B cell (primary cell): ENCODE measurements around the gene LDB3. TPM values are rescaled to one million over a fixed set of nuclear protein-coding genes. Genes with fewer than 3 reads are reported as not detected.

Experiments used
- ATAC-seq: fragments of 200-7000 bp; cut with Tn5 transposase; one replicate; pipeline ENCODE4 v1.10.0; 2021; ENCODE audit warnings: low read depth, mild to moderate bottlenecking, moderate number of reproducible peaks, moderate library complexity
- CTCF ChIA-PET: fragments of 350-600 bp; sonication (Branson Sonifier 250); formaldehyde crosslinking; loops from one replicate; lab custom pipeline; 2021; ENCODE audit warnings: antibody characterized with exemption, inconsistent platforms; lab: Charles Lee
- POLR2A ChIA-PET: fragments of 350-600 bp; sonication (Branson Sonifier 250); formaldehyde crosslinking; loops from one replicate; lab custom pipeline; 2021; ENCODE audit warnings: antibody characterized with exemption; lab: Charles Lee
- DNase-seq: peaks from one replicate; pipeline ENCODE4 v3.0.0; 2013
- H2AFZ ChIP-seq: 2 replicates; pipeline ENCODE4 v1.6.1; 2012; ENCODE audit warnings: mild to moderate bottlenecking, low read depth, low read length; ENCODE audit not compliant: insufficient read depth, poor library complexity, severe bottlenecking
- H3K27ac ChIP-seq, 2 donors: 1 replicate in 1 of 2; 2 replicates in 1 of 2; pipeline ENCODE4 v1.5.1; 2012 to 2013; ENCODE audit warnings: low read length in 2 of 2, mild to moderate bottlenecking in 2 of 2, moderate library complexity in 1 of 2
- H3K27me3 ChIP-seq, 4 experiments: fragments of 200-600 bp in 1 of 4; sonication (generic) in 1 of 4; replicated peaks in 1 of 4; 1 replicate in 2 of 4; 2 replicates in 2 of 4; pipeline versions ENCODE4 v1.6.1 to v1.7.0; 2013 to 2016; ENCODE audit warnings: low read length in 3 of 4, mild to moderate bottlenecking in 2 of 4, mixed read lengths in 1 of 4, moderate library complexity in 1 of 4; ENCODE audit not compliant: insufficient read depth in 4 of 4, control insufficient read depth in 3 of 4; ENCODE audit errors: control extremely low read depth in 1 of 4
- H3K36me3 ChIP-seq, 2 experiments: replicated peaks in 1 of 2; 1 replicate in 1 of 2; 2 replicates in 1 of 2; pipeline versions ENCODE4 v1.6.1 to v1.7.1; 2013; ENCODE audit warnings: low read length in 1 of 2; ENCODE audit not compliant: insufficient read depth in 2 of 2, control insufficient read depth in 1 of 2; ENCODE audit errors: control extremely low read depth in 1 of 2, extremely low read depth in 1 of 2
- H3K4me1 ChIP-seq, 2 donors: fragments of 200-600 bp in 1 of 2; sonication (generic) in 1 of 2; 1 replicate in 1 of 2; 2 replicates in 1 of 2; pipeline versions ENCODE4 v1.5.1 to v1.6.1; 2013 to 2017; ENCODE audit warnings: low read length in 2 of 2; ENCODE audit not compliant: control insufficient read depth in 2 of 2, insufficient read depth in 2 of 2
- H3K4me2 ChIP-seq: replicated peaks from 2 replicates; pipeline ENCODE3; 2012; ENCODE audit warnings: mild to moderate bottlenecking, low read depth, low read length; ENCODE audit not compliant: poor library complexity, severe bottlenecking
- H3K4me3 ChIP-seq, 5 experiments: fragments of 200-600 bp in 1 of 5; sonication (generic) in 1 of 5; 1 replicate in 3 of 5; 2 replicates in 2 of 5; pipeline versions ENCODE4 v1.5.1 to v1.7.0; 2011 to 2016; ENCODE audit warnings: low read length in 4 of 5, mild to moderate bottlenecking in 4 of 5, low read depth in 2 of 5, control low read depth in 1 of 5, moderate library complexity in 1 of 5; ENCODE audit not compliant: insufficient read depth in 1 of 5; ENCODE audit errors: control extremely low read depth in 1 of 5, extremely low read depth in 1 of 5
- H3K79me2 ChIP-seq: fragments of 200-600 bp; sonication (generic); one replicate; pipeline ENCODE4 v1.6.0; 2016; ENCODE audit warnings: low read length; ENCODE audit not compliant: control insufficient read depth, insufficient read depth
- H3K9ac ChIP-seq: fragments of 200-600 bp; sonication (generic); 2 replicates; pipeline ENCODE4 v1.6.1; 2017; ENCODE audit warnings: mild to moderate bottlenecking, low read length, moderate library complexity
- H3K9me3 ChIP-seq, 3 donors: one replicate each; pipeline versions ENCODE4 v1.6.1 to v1.7.1; 2013; ENCODE audit warnings: low read length in 2 of 3; ENCODE audit not compliant: control insufficient read depth in 2 of 3, insufficient read depth in 1 of 3; ENCODE audit errors: control extremely low read depth in 1 of 3
- H4K20me1 ChIP-seq: 2 replicates; pipeline ENCODE4 v1.6.0; 2012; ENCODE audit warnings: mild to moderate bottlenecking, low read length; ENCODE audit not compliant: insufficient read depth, control insufficient read depth, poor library complexity, severe bottlenecking
- H3K27ac Mint-ChIP-seq: one replicate; pipeline ENCODE4 v1.8.0; 2021; ENCODE audit warnings: mixed read lengths
- H3K27me3 Mint-ChIP-seq: one replicate; pipeline ENCODE4 v1.8.0; 2021; ENCODE audit warnings: mixed read lengths
- H3K4me1 Mint-ChIP-seq: one replicate; pipeline ENCODE4 v1.8.0; 2021; ENCODE audit warnings: mixed read lengths
- H3K4me3 Mint-ChIP-seq: one replicate; pipeline ENCODE4 v1.8.0; 2021; ENCODE audit warnings: mixed read lengths
- H3K9me3 Mint-ChIP-seq: one replicate; pipeline ENCODE4 v1.8.0; 2022; ENCODE audit warnings: mixed read lengths; ENCODE audit not compliant: insufficient read depth
- CTCF ChIP-seq: fragments of 200-600 bp; IDR thresholded peaks from one replicate; pipeline ENCODE4 v1.8.0; 2022; ENCODE audit warnings: antibody characterized with exemption, mild to moderate bottlenecking
- EZH2 ChIP-seq: IDR thresholded peaks from 2 replicates; pipeline ENCODE4 v1.6.1; 2012; ENCODE audit warnings: borderline replicate concordance, low read depth, mild to moderate bottlenecking, moderate library complexity, low read length; ENCODE audit not compliant: insufficient read depth, poor library complexity, severe bottlenecking
- WGBS: methylation state at CpG from one replicate; pipeline ENCODE4 v1.1.5; 2013; ENCODE audit warnings: missing lambda C conversion rate; ENCODE audit not compliant: insufficient coverage; 5-methylcytosine and 5-hydroxymethylcytosine counted together
- intact Hi-C: fragments of 100-400 bp; cut with micrococcal nuclease; formaldehyde crosslinking; loops from one replicate; pipeline ENCODE4 v1.10.0; 2022
- polyA plus RNA-seq: library from polyadenylated mRNA; depleted of rRNA; stranded (reverse); fragments of >200 nt; gene quantifications from 2 replicates; pipeline ENCODE4 v1.2.3, GENCODE V29; 2012
- total RNA-seq, 2 donors: library from RNA; stranded (reverse); fragments of 120-200 nt in 1 of 2; gene quantifications; 1 replicate in 1 of 2; 2 replicates in 1 of 2; pipeline versions ENCODE4 v1.2.3 to v1.2.4, GENCODE V29; 2013 to 2022

The LDB3 gene
- total and polyA plus RNA-seq, 2 donors (not counting 1 experiment from before 2014, with no cell fraction given) = 0.01 to 0.07 TPM

GRCh38 chr10:86677374-86677773, 9.1 kb downstream of the LDB3 start:
- TF ChIP-seq EZH2 (no peak), CTCF (no peak)
- DNase-seq = no peak
- CTCF ChIA-PET = no interaction called here
- ATAC-seq = no peak
- Mint-ChIP-seq H3K27me3 (peaks cover 6% of the 10 kb centered on the region), H3K9me3 (no peaks in the 10 kb centered on the region), H3K27ac (no peak overlapping the region), H3K4me3 (no peak overlapping the region), H3K4me1 (peaks cover 7% of the 10 kb centered on the region)
- H2AFZ ChIP-seq = no peak overlapping the region
- H3K9me3 ChIP-seq = peaks cover 0 to 3% (median 0%) of the 10 kb centered on the region in 3 donors
- no peak overlapping the region for H3K9ac ChIP-seq
- intact Hi-C loops = no loop called here
- peaks cover 0 to 6% of the 10 kb centered on the region in 2 donors for H3K4me1 ChIP-seq
- H3K4me3 ChIP-seq = no peak overlapping the region
- no peaks in the 10 kb centered on the region for H3K36me3 ChIP-seq
- no peaks in the 10 kb centered on the region for H4K20me1 ChIP-seq
- no peaks in the 10 kb centered on the region for H3K79me2 ChIP-seq
- no peak overlapping the region for H3K4me2 ChIP-seq
- POLR2A ChIA-PET = no interaction called here
- H3K27ac ChIP-seq = no peak overlapping the region
- H3K27me3 ChIP-seq = peaks cover 0 to 3% (median 1%) of the 10 kb centered on the region in 4 experiments
- WGBS = 89% methylated on average over 6 of the region's 6 CpGs

- Histone ChIP-seq H3K4me2 (no peak overlapping the region), H3K4me3 (no peak overlapping the region), H3K9me3 (peaks cover 0 to 3% (median 0%) of the 10 kb centered on the region in 3 donors), H3K9ac (no peak overlapping the region), H3K36me3 (no peaks in the 10 kb centered on the region), H3K79me2 (no peaks in the 10 kb centered on the region), H4K20me1 (no peaks in the 10 kb centered on the region), H2AFZ (no peak overlapping the region), H3K27me3 (peaks cover 0 to 2% (median 0%) of the 10 kb centered on the region in 4 experiments), H3K27ac (no peak overlapping the region), H3K4me1 (peaks cover 0 to 6% of the 10 kb centered on the region in 2 donors)
- WGBS = 57% methylated on average over 13 of the region's 13 CpGs
- TF ChIP-seq CTCF (no peak), EZH2 (no peak)
- peaks cover 10% of the 10 kb centered on the region for H3K27me3 Mint-ChIP-seq
- no peak for DNase-seq
- POLR2A ChIA-PET = no interaction called here
- intact Hi-C loops = no loop called here
- ATAC-seq = no peak
- CTCF ChIA-PET = no interaction called here
- H3K27ac Mint-ChIP-seq = no peak overlapping the region
- H3K9me3 Mint-ChIP-seq = no peaks in the 10 kb centered on the region
- peaks cover 7% of the 10 kb centered on the region for H3K4me1 Mint-ChIP-seq
- no peak overlapping the region for H3K4me3 Mint-ChIP-seq
Observed at GRCh38 chr10:86678999-86679792, 10.9 kb downstream of the LDB3 start.
